Astrocyte of the spinal cord (primary cell): ENCODE results near the gene GAB2.

Experiments used
- DNase-seq: peaks from one replicate; pipeline ENCODE4 v3.0.0; 2011; ENCODE audit warnings: low read depth, low spot score
- H3K4me3 ChIP-seq: 2 replicates; pipeline ENCODE4 v1.5.1; 2011; ENCODE audit warnings: low read depth, mild to moderate bottlenecking, low read length, moderate library complexity
- in situ Hi-C: cut with HindIII; loops from 2 replicates; pipeline ENCODE4 v1.10.0; 2017; ENCODE audit warnings: low sequenced_read_pairs
- TF ChIP-seq, protein P1 (sequence below): IDR thresholded peaks from 2 replicates; pipeline ENCODE4 v1.5.1; 2012; ENCODE audit warnings: low read depth, mild to moderate bottlenecking, low read length, inconsistent platforms

Gene GAB2

GRCh38 chr11:78189174-78189724, 228.4 kb downstream of the GAB2 start:
- in situ Hi-C loops: no loop called here
- TF ChIP-seq, protein P1, sequence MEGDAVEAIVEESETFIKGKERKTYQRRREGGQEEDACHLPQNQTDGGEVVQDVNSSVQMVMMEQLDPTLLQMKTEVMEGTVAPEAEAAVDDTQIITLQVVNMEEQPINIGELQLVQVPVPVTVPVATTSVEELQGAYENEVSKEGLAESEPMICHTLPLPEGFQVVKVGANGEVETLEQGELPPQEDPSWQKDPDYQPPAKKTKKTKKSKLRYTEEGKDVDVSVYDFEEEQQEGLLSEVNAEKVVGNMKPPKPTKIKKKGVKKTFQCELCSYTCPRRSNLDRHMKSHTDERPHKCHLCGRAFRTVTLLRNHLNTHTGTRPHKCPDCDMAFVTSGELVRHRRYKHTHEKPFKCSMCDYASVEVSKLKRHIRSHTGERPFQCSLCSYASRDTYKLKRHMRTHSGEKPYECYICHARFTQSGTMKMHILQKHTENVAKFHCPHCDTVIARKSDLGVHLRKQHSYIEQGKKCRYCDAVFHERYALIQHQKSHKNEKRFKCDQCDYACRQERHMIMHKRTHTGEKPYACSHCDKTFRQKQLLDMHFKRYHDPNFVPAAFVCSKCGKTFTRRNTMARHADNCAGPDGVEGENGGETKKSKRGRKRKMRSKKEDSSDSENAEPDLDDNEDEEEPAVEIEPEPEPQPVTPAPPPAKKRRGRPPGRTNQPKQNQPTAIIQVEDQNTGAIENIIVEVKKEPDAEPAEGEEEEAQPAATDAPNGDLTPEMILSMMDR: no peak
- H3K4me3 ChIP-seq: peak overlapping the region; percentile 87
- DNase-seq: no peak

- peak within 1 kb of the TSS; percentile 87 for H3K4me3 ChIP-seq
- TF ChIP-seq, protein P1: no peak
- in situ Hi-C loops: no loop called here
- peak; percentile 97 for DNase-seq
These were observed 229.1 kb downstream of the GAB2 start, which contains the start of the genes KCTD21 and USP35 for GRCh38 chr11:78188286-78189173. Gene KCTD21, minus strand, starts transcription at chr11:78188626. Its CDS starts 14,072 bp downstream, at chr11:78174554. Gene USP35, plus strand, starts transcription at chr11:78188919. Its CDS starts 7,327 bp downstream, at chr11:78196246.

- in situ Hi-C loops: no loop called here
- no peak for DNase-seq
- H3K4me3 ChIP-seq: peak overlapping the region; percentile 87
- TF ChIP-seq, protein P1: no peak
These were observed 230.0 kb downstream of the GAB2 start for GRCh38 chr11:78187366-78188285.

- no peak overlapping the region for H3K4me3 ChIP-seq
- DNase-seq: no peak
- TF ChIP-seq, protein P1: no peak
- in situ Hi-C loops: no loop called here
These were observed 236.4 kb downstream of the GAB2 start for GRCh38 chr11:78181185-78181584.

- DNase-seq: no peak
- no peak overlapping the region for H3K4me3 ChIP-seq
- in situ Hi-C loops: no loop called here
These were observed 236.9 kb downstream of the GAB2 start for GRCh38 chr11:78180751-78181150.

More at GRCh38 chr11:78180751-78181150, 236.9 kb downstream of the GAB2 start:
- TF ChIP-seq, protein P1: no peak
